NCI-H1048 (cell line): ENCODE data around the gene CFAP20DC.

Experiments
- DNase-seq: peaks from one replicate; lab custom pipeline; 2025; lab: John Stamatoyannopoulos, UW

CFAP20DC gene

DNA sequence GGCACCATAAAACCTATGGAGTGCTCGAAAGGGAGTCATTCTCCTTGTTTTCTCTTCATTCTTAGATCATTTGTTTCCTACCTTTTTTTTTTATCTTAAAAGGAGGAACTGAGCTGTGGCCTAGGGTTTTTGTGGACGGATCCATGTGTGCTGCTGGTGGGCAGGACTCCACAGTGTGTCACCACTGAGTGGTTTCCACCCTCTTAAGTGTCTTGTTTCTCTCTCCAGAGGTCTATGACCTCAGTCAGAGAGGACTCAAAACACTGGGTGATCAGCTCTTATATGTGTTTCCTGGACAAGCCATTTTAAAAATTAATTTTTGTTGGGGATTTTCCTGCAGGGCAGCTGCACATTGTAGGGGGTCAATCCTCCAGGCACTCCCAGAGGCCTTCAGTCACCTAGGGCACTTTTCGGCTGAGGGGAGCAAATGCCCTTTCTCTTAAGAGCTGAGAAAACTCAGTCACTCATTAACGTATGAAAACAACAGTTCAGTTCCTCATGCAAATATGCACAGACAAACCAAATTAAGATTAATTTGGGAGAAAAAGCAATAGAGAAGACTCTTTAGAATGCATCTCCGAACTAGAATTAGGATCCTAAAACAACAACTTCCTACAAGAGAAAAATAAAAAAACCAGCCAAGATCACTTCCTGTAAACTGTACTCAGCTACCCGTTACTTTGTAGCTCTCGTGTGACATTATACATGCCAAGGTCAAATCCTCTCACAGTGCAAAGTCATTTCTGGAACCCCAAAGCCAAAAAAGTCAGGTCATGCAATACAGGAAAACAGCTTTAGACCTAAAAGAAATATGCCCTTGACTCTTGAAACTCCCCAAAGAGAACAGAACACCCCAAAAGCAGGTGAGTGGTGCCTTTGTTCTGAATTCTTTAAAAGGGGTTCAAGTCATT, 355.6 kb downstream of the CFAP20DC start:
- no peak for DNase-seq

GRCh38 chr3:58692484-58692883, 357.3 kb downstream of the CFAP20DC start:
- no peak for DNase-seq
